HEK293T (cell line): ENCODE measurements around the gene HSPBAP1.

Experiments
- NFRKB ChIP-seq: fragments of 450-650 bp; IDR thresholded peaks from 2 replicates; pipeline ENCODE4 v1.6.1; 2016; ENCODE audit warnings: mild to moderate bottlenecking, moderate library complexity
- SP1 ChIP-seq: fragments of 450-650 bp; IDR thresholded peaks from 2 replicates; pipeline ENCODE4 v1.6.1; 2017
- SUZ12 ChIP-seq: fragments of 450-650 bp; IDR thresholded peaks from 2 replicates; pipeline ENCODE4 v1.6.1; 2016; ENCODE audit warnings: mild to moderate bottlenecking

GRCh38 chr3:122742234-122742633, 51.4 kb downstream of the HSPBAP1 start:
- TF ChIP-seq NFRKB (no peak), SUZ12 (no peak), SP1 (no peak)
